Endothelial cell of umbilical vein (primary cell): ENCODE results near the gene MNAT1.

Source experiments
- CTCF ChIP-seq, 2 donors: IDR thresholded peaks; 1 replicate in 1 of 2; 2 replicates in 1 of 2; pipeline ENCODE4 v1.5.1; 2011; ENCODE audit warnings: low read length in 2 of 2, mild to moderate bottlenecking in 2 of 2, moderate library complexity in 2 of 2, control low read depth in 1 of 2, inconsistent platforms in 1 of 2, low read depth in 1 of 2; ENCODE audit not compliant: insufficient read depth in 1 of 2; ENCODE audit errors: extremely low read depth in 1 of 2
- POLR2A ChIP-seq: IDR thresholded peaks from 2 replicates; pipeline ENCODE4 v1.6.1; 2012; ENCODE audit warnings: low read depth, mild to moderate bottlenecking, control low read depth, low read length

- TF ChIP-seq POLR2A (no peak), CTCF (IDR thresholded peaks at IDR 0.05; ENCODE audit: extremely low read depth in 1 of 2, insufficient read depth in 1 of 2, low read depth in 1 of 2, low read length in 2 of 2) (no peak)
Observed at GRCh38 chr14:60744566-60744965, 10.0 kb downstream of the MNAT1 start.
